DOHH2 (cell line): ENCODE data around the gene CARS2.

ENCODE experiments used
- H3F3A ChIP-seq: fragments of 200-600 bp; sonication (generic), shearing (Covaris generic); 2 replicates; pipeline ENCODE4 v1.6.0; 2016; ENCODE audit warnings: antibody characterized with exemption, mild to moderate bottlenecking; ENCODE audit not compliant: control insufficient read depth, insufficient read depth
- H3K27ac ChIP-seq: fragments of 200-600 bp; sonication (generic); 2 replicates; pipeline ENCODE4 v1.5.1; 2014; ENCODE audit warnings: low read depth, mild to moderate bottlenecking, low read length, moderate library complexity
- H3K27me3 ChIP-seq: fragments of 200-600 bp; sonication (generic); 2 replicates; pipeline ENCODE4 v1.6.1; 2014; ENCODE audit warnings: mild to moderate bottlenecking, low read length, mixed read lengths; ENCODE audit not compliant: control insufficient read depth
- H3K36me3 ChIP-seq: fragments of 200-600 bp; sonication (generic); 2 replicates; pipeline ENCODE4 v1.6.1; 2014; ENCODE audit warnings: mild to moderate bottlenecking, low read length, moderate library complexity, mixed read lengths; ENCODE audit not compliant: control insufficient read depth
- H3K4me1 ChIP-seq: fragments of 200-600 bp; sonication (generic); 2 replicates; pipeline ENCODE4 v1.6.1; 2014; ENCODE audit warnings: mild to moderate bottlenecking, low read length, mixed read lengths; ENCODE audit not compliant: control insufficient read depth
- H3K4me2 ChIP-seq: fragments of 200-600 bp; sonication (generic); 2 replicates; pipeline ENCODE4 v1.6.0; 2014; ENCODE audit warnings: mild to moderate bottlenecking, low read length, moderate library complexity
- H3K4me3 ChIP-seq: fragments of 200-600 bp; sonication (generic); 2 replicates; pipeline ENCODE4 v1.5.1; 2014; ENCODE audit warnings: mild to moderate bottlenecking, low read length, mixed read lengths
- H3K79me2 ChIP-seq: fragments of 200-600 bp; sonication (generic); 2 replicates; pipeline ENCODE4 v1.6.1; 2014; ENCODE audit warnings: mild to moderate bottlenecking, low read length, mixed read lengths; ENCODE audit not compliant: control insufficient read depth
- H3K9me2 ChIP-seq: fragments of 200-600 bp; sonication (generic); replicated peaks from 2 replicates; pipeline ENCODE4 v1.6.1; 2014; ENCODE audit warnings: mild to moderate bottlenecking, low read length, mixed read lengths; ENCODE audit not compliant: control insufficient read depth
- H3K9me3 ChIP-seq: fragments of 200-600 bp; sonication (generic); 2 replicates; pipeline ENCODE4 v1.6.1; 2014; ENCODE audit warnings: antibody characterized with exemption, low read length, mixed read lengths; ENCODE audit not compliant: control insufficient read depth, insufficient read depth
- H4K20me1 ChIP-seq: fragments of 200-600 bp; sonication (generic); 2 replicates; pipeline ENCODE4 v1.6.0; 2014; ENCODE audit warnings: low read depth, mild to moderate bottlenecking, antibody characterized with exemption, low read length, moderate library complexity; ENCODE audit not compliant: control insufficient read depth, insufficient read depth
- CTCF ChIP-seq: fragments of 200-600 bp; sonication (generic); IDR thresholded peaks from one replicate; pipeline ENCODE4 v1.5.1; 2014; ENCODE audit warnings: antibody characterized with exemption, mild to moderate bottlenecking, low read depth, low read length; ENCODE audit not compliant: poor library complexity, severe bottlenecking
- EZH2phosphoT487 ChIP-seq: fragments of 200-600 bp; sonication (generic); IDR thresholded peaks from 2 replicates; pipeline ENCODE4 v1.6.1; 2017; ENCODE audit warnings: borderline replicate concordance, mild to moderate bottlenecking, antibody characterized with exemption, low read length, moderate library complexity, mixed read lengths

The CARS2 gene

GRCh38 chr13:110641055-110642015, 64.6 kb downstream of the CARS2 start:
- H3K36me3 ChIP-seq: peaks cover 66% of the 10 kb centered on the region

GRCh38 chr13:110640591-110641029, 65.3 kb downstream of the CARS2 start:
- H3K27me3 ChIP-seq: no peaks in the 10 kb centered on the region
- no peak overlapping the region for H3K4me3 ChIP-seq
- H3K27ac ChIP-seq: no peak overlapping the region
- H3K9me3 ChIP-seq: no peaks in the 10 kb centered on the region
- H4K20me1 ChIP-seq: no peaks in the 10 kb centered on the region
- TF ChIP-seq CTCF (no peak), EZH2phosphoT487 (no peak)
- no peaks in the 10 kb centered on the region for H3K79me2 ChIP-seq
- H3K4me2 ChIP-seq: no peak overlapping the region
- H3K9me2 ChIP-seq: no peaks in the 10 kb centered on the region
- H3K4me1 ChIP-seq: peaks cover 20% of the 10 kb centered on the region
- peaks cover 5% of the 10 kb centered on the region; the same call in 1 of the 2 replicates for H3F3A ChIP-seq
- peaks cover 63% of the 10 kb centered on the region for H3K36me3 ChIP-seq

More at GRCh38 chr13:110641055-110642015, 64.6 kb downstream of the CARS2 start:
- H3K9me2 ChIP-seq: no peaks in the 10 kb centered on the region
- H3K27ac ChIP-seq: no peak overlapping the region
- H3K4me3 ChIP-seq: no peak overlapping the region
- H3K9me3 ChIP-seq: no peaks in the 10 kb centered on the region
- TF ChIP-seq CTCF (no peak), EZH2phosphoT487 (no peak)
- peaks cover 20% of the 10 kb centered on the region for H3K4me1 ChIP-seq
- no peak overlapping the region for H3K4me2 ChIP-seq
- H3K27me3 ChIP-seq: no peaks in the 10 kb centered on the region
- no peaks in the 10 kb centered on the region for H3K79me2 ChIP-seq
- H3F3A ChIP-seq: peaks cover 5% of the 10 kb centered on the region; the same call in 1 of the 2 replicates
- H4K20me1 ChIP-seq: no peaks in the 10 kb centered on the region

GRCh38 chr13:110639935-110640334, 66.0 kb downstream of the CARS2 start:
- TF ChIP-seq CTCF (no peak), EZH2phosphoT487 (no peak)
- Histone ChIP-seq H3K4me1 (peaks cover 14% of the 10 kb centered on the region), H3K27ac (no peak overlapping the region), H3F3A (peaks cover 5% of the 10 kb centered on the region; the same call in 1 of the 2 replicates), H3K9me2 (no peaks in the 10 kb centered on the region), H3K4me3 (no peak overlapping the region), H3K9me3 (no peaks in the 10 kb centered on the region), H3K27me3 (no peaks in the 10 kb centered on the region), H4K20me1 (no peaks in the 10 kb centered on the region), H3K36me3 (peaks cover 57% of the 10 kb centered on the region), H3K4me2 (no peak overlapping the region), H3K79me2 (no peaks in the 10 kb centered on the region)
